K562 (cell line): ENCODE results near the gene DCUN1D4. TPM values are rescaled to one million over a fixed set of nuclear protein-coding genes. Genes with fewer than 3 reads are reported as not detected.

ENCODE experiments used
- CHD7 ChIP-seq: fragments of 200-600 bp; sonication (generic); IDR thresholded peaks from one replicate; pipeline ENCODE4 v1.6.1; 2012; ENCODE audit warnings: mild to moderate bottlenecking, low read depth, low read length, inconsistent platforms
- GABPB2 ChIP-seq: fragments of 250-450 bp; sonication (Bioruptor Pico); conservative IDR thresholded peaks from 2 replicates; pipeline ENCODE4 v1.5.1; 2021; ENCODE audit warnings: mild to moderate bottlenecking
- GTF2A2 ChIP-seq: IDR thresholded peaks from 2 replicates; pipeline ENCODE4 v1.6.1; 2016; ENCODE audit warnings: mild to moderate bottlenecking, missing genetic modification characterization, missing compliant biosample characterization
- HMGXB4 ChIP-seq: sonication (generic); formaldehyde crosslinking; IDR thresholded peaks from 2 replicates; pipeline ENCODE4 v1.8.1; 2023; ENCODE audit warnings: mild to moderate bottlenecking, missing genetic modification reagents
- MED1 ChIP-seq: sonication (generic); formaldehyde crosslinking; IDR thresholded peaks from 2 replicates; pipeline ENCODE4 v1.8.1; 2023; ENCODE audit warnings: missing genetic modification reagents, borderline replicate concordance
- MLLT1 ChIP-seq, 2 experiments: fragments of 450-650 bp; IDR thresholded peaks; 2 replicates each; pipeline ENCODE4 v1.6.1; 2016
- RFX5 ChIP-seq: IDR thresholded peaks from 2 replicates; pipeline ENCODE4 v1.6.1; 2011; ENCODE audit warnings: low read depth, mild to moderate bottlenecking, improper control_type of control experiment, low read length
- TCF15 ChIP-seq: fragments of 250-450 bp; sonication (Bioruptor Pico); IDR thresholded peaks from 2 replicates; pipeline ENCODE4 v1.8.0; 2022; ENCODE audit warnings: moderate library complexity, mild to moderate bottlenecking, inconsistent platforms
- TOE1 ChIP-seq, 2 experiments: fragments of 450-650 bp in 1 of 2; sonication (generic) in 1 of 2; formaldehyde crosslinking in 1 of 2; IDR thresholded peaks; 2 replicates each; pipeline versions ENCODE4 v1.7.1 to v1.8.0; 2016 to 2022; ENCODE audit warnings: borderline replicate concordance in 2 of 2, mild to moderate bottlenecking in 2 of 2, antibody characterized with exemption in 1 of 2, inconsistent platforms in 1 of 2, low read depth in 1 of 2, missing genetic modification reagents in 1 of 2, moderate library complexity in 1 of 2
- USF2 ChIP-seq: sonication (generic); formaldehyde crosslinking; IDR thresholded peaks from 2 replicates; pipeline ENCODE4 v1.5.0; 2020; ENCODE audit warnings: missing genetic modification reagents
- ZKSCAN3 ChIP-seq: fragments of 250-450 bp; sonication (Bioruptor Pico); IDR thresholded peaks from 2 replicates; pipeline ENCODE4 v1.4.0; 2020
- polyA plus RNA-seq, 8 experiments: library from polyadenylated mRNA; depleted of rRNA in 4 of 8; stranded (reverse) in 5 of 8; unstranded in 3 of 8; fragments of >200 nt; fragmentation: Nextera tagmentation in 2 of 8; fragmentation: Illumina TruSeq in 1 of 8; extraction: Ambion mirVana in 2 of 8; extraction: Trizol in 1 of 8; gene quantifications; 2 replicates each; pipeline versions ENCODE4 v1.2.1 to v1.2.3, GENCODE V29; 2011 to 2014; ENCODE audit warnings: inconsistent platforms in 1 of 8, missing spikeins in 1 of 8
- total RNA-seq, 7 experiments: library from RNA; depleted of rRNA in 6 of 7; stranded (reverse); fragments of >200 nt in 6 of 7; fragmentation: Illumina TruSeq in 2 of 7; extraction: Trizol in 2 of 7; gene quantifications; 2 replicates each; pipeline versions ENCODE4 v1.2.1 to v1.2.3, GENCODE V29; 2011 to 2021; ENCODE audit warnings: low replicate concordance in 1 of 7

The DCUN1D4 gene
- total and polyA plus RNA-seq, 9 of the 15 experiments (the other 6 are each of a cell fraction or from before 2014, with no cell fraction given), result 15.1 to 73.5 (median 23.0) TPM

GRCh38 chr4:51895816-51896408 is 53.0 kb downstream of the DCUN1D4 start (continued):
- TF ChIP-seq CHD7 (no peak), TCF15 (no peak), MED1 (CRISPR knock-in tag) (no peak), USF2 (no peak), GABPB2 (CRISPR knock-in tag) (no peak), HMGXB4 (CRISPR knock-in tag) (no peak), GTF2A2 (no peak), MLLT1 (IDR thresholded peaks at IDR 0.05) (no peak), ZKSCAN3 (CRISPR knock-in tag) (no peak), TOE1 (IDR thresholded peaks at IDR 0.05; ENCODE audit: borderline replicate concordance) (no peak), TOE1 (CRISPR knock-in tag; IDR thresholded peaks at IDR 0.05; ENCODE audit: borderline replicate concordance, low read depth) (no peak), RFX5 (no peak)
